ENCODE results near the gene TFF3.

GRCh38 chr21:42350318-42350910 is 35.2 kb upstream of the TFF3 start:
- TF ChIP-seq ZNF710 (CRISPR knock-in tag; IDR thresholded peaks at IDR 0.05; ENCODE audit: borderline replicate concordance): no peak
- TF ChIP-seq TFE3 (CRISPR knock-in tag; IDR thresholded peaks at IDR 0.05): no peak
- no peak for TF ChIP-seq PLSCR1 (CRISPR knock-in tag; IDR thresholded peaks at IDR 0.05; ENCODE audit: borderline replicate concordance)
- TF ChIP-seq HNRNPH1 (optimal IDR thresholded peaks at IDR 0.05; ENCODE audit: low read depth, low read length): no peak
- no peak for TF ChIP-seq KAT7 (CRISPR knock-in tag; IDR thresholded peaks at IDR 0.05; ENCODE audit: borderline replicate concordance)
- no peak for TF ChIP-seq ZNF274 (CRISPR knock-in tag; IDR thresholded peaks at IDR 0.05)
- TF ChIP-seq SKIL (CRISPR knock-in tag; IDR thresholded peaks at IDR 0.05; ENCODE audit: borderline replicate concordance): no peak
- TF ChIP-seq POLR2A (IDR thresholded peaks at IDR 0.05; ENCODE audit: insufficient read depth in 1 of 2, low read depth in 2 of 2, low read length in 2 of 2): no peak
- TF ChIP-seq CTCF (CRISPR knock-in tag; IDR thresholded peaks at IDR 0.05): no peak
- TF ChIP-seq AGO1 (IDR thresholded peaks at IDR 0.05; ENCODE audit: low read depth, low read length, poor library complexity, severe bottlenecking): no peak
- TF ChIP-seq STAT5B (CRISPR knock-in tag; IDR thresholded peaks at IDR 0.05): no peak
- TF ChIP-seq RBM39 (IDR thresholded peaks at IDR 0.05; ENCODE audit: low read depth, low read length, poor library complexity, severe bottlenecking): no peak
- TF ChIP-seq FOXP1 (IDR thresholded peaks at IDR 0.05): no peak
- TF ChIP-seq FOXP1 (CRISPR knock-in tag; IDR thresholded peaks at IDR 0.05): no peak
